ENCODE data around the gene LAD1. TPM values are rescaled to one million over a fixed set of nuclear protein-coding genes. Genes with fewer than 3 reads are reported as not detected.

The LAD1 gene
- total RNA-seq, 1 experiment from 2014 or later: 1.2 TPM

- Histone ChIP-seq H3K9me2 (replicated peaks; ENCODE audit: insufficient read depth, low read length) (no peaks in the 10 kb centered on the region), H3K79me2 (ENCODE audit: low read length) (no peaks in the 10 kb centered on the region; the same call in 1 of the 2 replicates), H3K4me2 (ENCODE audit: low read depth, low read length, poor library complexity, severe bottlenecking) (no peak overlapping the region), H3K4me1 (ENCODE audit: low read length) (peaks cover 74% of the 10 kb centered on the region), H3K27ac (ENCODE audit: low read length) (no peak overlapping the region), H2AFZ (ENCODE audit: low read length) (no peak overlapping the region), H3K4me3 (ENCODE audit: low read length) (no peak overlapping the region), H3K9ac (ENCODE audit: low read length) (no peak overlapping the region), H3K9me3 (ENCODE audit: low read length) (no peaks in the 10 kb centered on the region), H3K27me3 (ENCODE audit: low read length) (no peaks in the 10 kb centered on the region), H4K20me1 (ENCODE audit: insufficient read depth, low read depth, low read length) (no peaks in the 10 kb centered on the region), H3K36me3 (ENCODE audit: insufficient read depth, low read length) (no peaks in the 10 kb centered on the region)
- no peak for DNase-seq
These were observed 34.5 kb upstream of the LAD1 start for GRCh38 chr1:201433609-201434008.

- Histone ChIP-seq H3K4me2 (ENCODE audit: low read depth, low read length, poor library complexity, severe bottlenecking) (peak overlapping the region; percentile 69), H3K79me2 (ENCODE audit: low read length) (no peaks in the 10 kb centered on the region; the same call in 1 of the 2 replicates), H3K27me3 (ENCODE audit: low read length) (no peaks in the 10 kb centered on the region), H2AFZ (ENCODE audit: low read length) (peak overlapping the region; percentile 32; the same call in 1 of the 2 replicates), H3K27ac (ENCODE audit: low read length) (peak overlapping the region; percentile 99), H3K4me1 (ENCODE audit: low read length) (peaks cover 87% of the 10 kb centered on the region), H3K36me3 (ENCODE audit: insufficient read depth, low read length) (no peaks in the 10 kb centered on the region), H3K4me3 (ENCODE audit: low read length) (peak overlapping the region; percentile 64; the same call in 1 of the 2 replicates), H3K9me3 (ENCODE audit: low read length) (no peaks in the 10 kb centered on the region), H3K9ac (ENCODE audit: low read length) (peak overlapping the region; percentile 77), H4K20me1 (ENCODE audit: insufficient read depth, low read depth, low read length) (no peaks in the 10 kb centered on the region), H3K9me2 (replicated peaks; ENCODE audit: insufficient read depth, low read length) (no peaks in the 10 kb centered on the region)
- no peak for DNase-seq
These were observed 31.7 kb upstream of the LAD1 start for GRCh38 chr1:201430776-201431175.

GRCh38 chr1:201429736-201430501, 30.8 kb upstream of the LAD1 start:
- Histone ChIP-seq H3K4me1 (ENCODE audit: low read length) (peaks cover 85% of the 10 kb centered on the region), H2AFZ (ENCODE audit: low read length) (0 out of 2 replicates have a peak overlapping the region, but pooled peaks have one; percentile 32), H3K9me2 (replicated peaks; ENCODE audit: insufficient read depth, low read length) (no peaks in the 10 kb centered on the region), H3K9ac (ENCODE audit: low read length) (peak overlapping the region; percentile 77), H3K27me3 (ENCODE audit: low read length) (no peaks in the 10 kb centered on the region), H3K9me3 (ENCODE audit: low read length) (no peaks in the 10 kb centered on the region), H4K20me1 (ENCODE audit: insufficient read depth, low read depth, low read length) (no peaks in the 10 kb centered on the region), H3K4me2 (ENCODE audit: low read depth, low read length, poor library complexity, severe bottlenecking) (peak overlapping the region; percentile 69), H3K36me3 (ENCODE audit: insufficient read depth, low read length) (no peaks in the 10 kb centered on the region), H3K27ac (ENCODE audit: low read length) (peak overlapping the region; percentile 99), H3K79me2 (ENCODE audit: low read length) (no peaks in the 10 kb centered on the region; the same call in 1 of the 2 replicates), H3K4me3 (ENCODE audit: low read length) (peak overlapping the region; percentile 64)
- peak; percentile 70 for DNase-seq

GRCh38 chr1:201427963-201428362, 28.8 kb upstream of the LAD1 start:
- H3K4me1 ChIP-seq (ENCODE audit: low read length): peaks cover 90% of the 10 kb centered on the region
- peak overlapping the region; percentile 99 for H3K27ac ChIP-seq (ENCODE audit: low read length)
- H4K20me1 ChIP-seq (ENCODE audit: insufficient read depth, low read depth, low read length): no peaks in the 10 kb centered on the region
- no peaks in the 10 kb centered on the region for H3K36me3 ChIP-seq (ENCODE audit: insufficient read depth, low read length)
- H3K27me3 ChIP-seq (ENCODE audit: low read length): no peaks in the 10 kb centered on the region
- DNase-seq: no peak
- peak overlapping the region; percentile 69 for H3K4me2 ChIP-seq (ENCODE audit: low read depth, low read length, poor library complexity, severe bottlenecking)
- H3K4me3 ChIP-seq (ENCODE audit: low read length): peak overlapping the region; percentile 64; the same call in 1 of the 2 replicates
- H3K9ac ChIP-seq (ENCODE audit: low read length): peak overlapping the region; percentile 77
- no peaks in the 10 kb centered on the region for H3K9me3 ChIP-seq (ENCODE audit: low read length)
- no peaks in the 10 kb centered on the region; the same call in 1 of the 2 replicates for H3K79me2 ChIP-seq (ENCODE audit: low read length)
- no peak overlapping the region for H2AFZ ChIP-seq (ENCODE audit: low read length)
- no peaks in the 10 kb centered on the region for H3K9me2 ChIP-seq (replicated peaks; ENCODE audit: insufficient read depth, low read length)

- Histone ChIP-seq H3K27me3 (ENCODE audit: low read length) (no peaks in the 10 kb centered on the region), H3K4me2 (ENCODE audit: low read depth, low read length, poor library complexity, severe bottlenecking) (peak overlapping the region; percentile 7), H3K4me1 (ENCODE audit: low read length) (peaks cover 99% of the 10 kb centered on the region), H2AFZ (ENCODE audit: low read length) (no peak overlapping the region), H3K36me3 (ENCODE audit: insufficient read depth, low read length) (no peaks in the 10 kb centered on the region), H3K9me2 (replicated peaks; ENCODE audit: insufficient read depth, low read length) (no peaks in the 10 kb centered on the region), H3K4me3 (ENCODE audit: low read length) (no peak overlapping the region), H3K27ac (ENCODE audit: low read length) (peak overlapping the region; percentile 99), H3K9ac (ENCODE audit: low read length) (peak overlapping the region; percentile 41; the same call in 1 of the 2 replicates), H3K79me2 (ENCODE audit: low read length) (no peaks in the 10 kb centered on the region; the same call in 1 of the 2 replicates), H4K20me1 (ENCODE audit: insufficient read depth, low read depth, low read length) (no peaks in the 10 kb centered on the region), H3K9me3 (ENCODE audit: low read length) (no peaks in the 10 kb centered on the region)
- no peak for DNase-seq
These were observed 27.6 kb upstream of the LAD1 start for GRCh38 chr1:201426479-201427310.

- Histone ChIP-seq H4K20me1 (ENCODE audit: insufficient read depth, low read depth, low read length) (peaks cover 12% of the 10 kb centered on the region; the same call in 1 of the 2 replicates), H3K4me3 (ENCODE audit: low read length) (peak overlapping the region; percentile 28), H3K36me3 (ENCODE audit: insufficient read depth, low read length) (peaks cover 21% of the 10 kb centered on the region), H3K27me3 (ENCODE audit: low read length) (no peaks in the 10 kb centered on the region), H3K4me1 (ENCODE audit: low read length) (peaks cover 98% of the 10 kb centered on the region), H3K9me3 (ENCODE audit: low read length) (no peaks in the 10 kb centered on the region), H2AFZ (ENCODE audit: low read length) (no peak overlapping the region), H3K27ac (ENCODE audit: low read length) (peak overlapping the region; percentile 99), H3K9ac (ENCODE audit: low read length) (peak overlapping the region; percentile 84), H3K4me2 (ENCODE audit: low read depth, low read length, poor library complexity, severe bottlenecking) (peak overlapping the region; percentile 76), H3K79me2 (ENCODE audit: low read length) (peaks cover 24% of the 10 kb centered on the region), H3K9me2 (replicated peaks; ENCODE audit: insufficient read depth, low read length) (no peaks in the 10 kb centered on the region)
- peak; percentile 89 for DNase-seq
These were observed 25.0 kb upstream of the LAD1 start for GRCh38 chr1:201424146-201424545.

- H2AFZ ChIP-seq (ENCODE audit: low read length): no peak overlapping the region
- peak overlapping the region; percentile 84 for H3K9ac ChIP-seq (ENCODE audit: low read length)
- H3K9me2 ChIP-seq (replicated peaks; ENCODE audit: insufficient read depth, low read length): no peaks in the 10 kb centered on the region
- DNase-seq: no peak
- peaks cover 98% of the 10 kb centered on the region for H3K4me1 ChIP-seq (ENCODE audit: low read length)
- H3K27ac ChIP-seq (ENCODE audit: low read length): peak overlapping the region; percentile 99
- peaks cover 28% of the 10 kb centered on the region for H3K79me2 ChIP-seq (ENCODE audit: low read length)
- peak overlapping the region; percentile 76 for H3K4me2 ChIP-seq (ENCODE audit: low read depth, low read length, poor library complexity, severe bottlenecking)
- H3K9me3 ChIP-seq (ENCODE audit: low read length): no peaks in the 10 kb centered on the region
- H4K20me1 ChIP-seq (ENCODE audit: insufficient read depth, low read depth, low read length): peaks cover 16% of the 10 kb centered on the region; the same call in 1 of the 2 replicates
- H3K4me3 ChIP-seq (ENCODE audit: low read length): peak overlapping the region; percentile 28
- H3K36me3 ChIP-seq (ENCODE audit: insufficient read depth, low read length): peaks cover 25% of the 10 kb centered on the region
- no peaks in the 10 kb centered on the region for H3K27me3 ChIP-seq (ENCODE audit: low read length)
These were observed 24.5 kb upstream of the LAD1 start for GRCh38 chr1:201423655-201424054.
